ENCODE results near the gene MCM9. TPM values are rescaled to one million over a fixed set of nuclear protein-coding genes. Genes with fewer than 3 reads are reported as not detected.

MCM9 gene
- total and polyA plus RNA-seq, 8 donors, result 0.29 to 85.7 (median 8.2) TPM

DNA sequence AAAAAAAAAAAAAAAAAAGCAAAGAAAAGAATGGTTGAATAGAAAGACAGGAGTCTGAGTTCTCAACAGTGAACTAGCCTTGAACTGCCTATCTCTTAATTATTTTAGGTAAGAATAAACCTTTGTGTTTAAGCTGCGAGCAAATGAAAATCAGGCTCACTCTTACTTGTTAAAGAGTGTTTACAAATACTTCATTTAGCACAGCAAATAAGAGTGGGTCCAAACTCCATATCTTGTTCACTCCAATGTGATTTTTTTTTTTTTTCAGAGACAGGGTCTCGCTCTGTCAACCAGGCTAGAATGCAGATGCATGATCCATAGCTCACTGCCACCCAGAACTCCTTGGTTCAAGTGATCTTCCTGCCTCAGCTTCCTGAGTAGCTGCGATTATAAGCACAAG lies 11.9 kb downstream of the MCM9 start:
- H3K27ac ChIP-seq, result no peak overlapping the region
- TF ChIP-seq POLR2A (IDR thresholded peaks at IDR 0.05) (no peak), POLR2AphosphoS5 (IDR thresholded peaks at IDR 0.05) (no peak), EP300 (IDR thresholded peaks at IDR 0.05) (no peak)
- H3K27me3 ChIP-seq, result no peaks in the 10 kb centered on the region
- WGBS, 5 donors, result 67 to 88% (median 83%) methylated on average over 3 of the region's 3 CpGs
- H3K4me3 ChIP-seq, result no peak overlapping the region
- no peak for DNase-seq
- intact Hi-C loops (cut with DNase I; ENCODE audit: low total_unique reads), result no loop called here
- H3K4me1 ChIP-seq, result peaks cover 0 to 8% (median 0%) of the 10 kb centered on the region in 4 donors
- peaks cover 21 to 86% (median 81%) of the 10 kb centered on the region in 4 donors for H3K36me3 ChIP-seq
- H3K9me3 ChIP-seq, result no peaks in the 10 kb centered on the region

DNA sequence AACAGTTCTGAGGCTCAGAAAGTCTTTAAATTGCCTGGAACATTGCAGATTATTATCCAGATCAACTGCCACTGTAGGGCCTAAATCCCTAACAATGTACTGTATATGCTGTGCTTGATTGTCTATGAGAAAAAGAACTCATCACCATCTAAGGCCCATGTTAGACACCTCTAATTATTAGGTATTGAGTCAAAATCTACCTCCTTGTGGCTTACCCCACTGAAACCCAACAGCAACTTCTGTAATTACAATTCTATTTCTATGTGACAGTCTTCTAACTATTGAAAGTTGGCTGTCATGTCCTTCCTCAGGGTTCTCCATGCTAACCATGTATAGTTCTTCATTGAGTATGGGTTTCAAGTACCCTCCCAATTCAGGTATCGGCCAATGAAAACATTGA lies 13.9 kb downstream of the MCM9 start:
- H3K4me3 ChIP-seq, result no peak overlapping the region
- H3K9me3 ChIP-seq, result no peaks in the 10 kb centered on the region
- peaks cover 21 to 89% (median 82%) of the 10 kb centered on the region in 4 donors for H3K36me3 ChIP-seq
- H3K27ac ChIP-seq, result no peak overlapping the region
- H3K4me1 ChIP-seq, result peaks cover 0 to 8% (median 0%) of the 10 kb centered on the region in 4 donors
- intact Hi-C loops (cut with DNase I; ENCODE audit: low total_unique reads), result no loop called here
- TF ChIP-seq, protein P1, sequence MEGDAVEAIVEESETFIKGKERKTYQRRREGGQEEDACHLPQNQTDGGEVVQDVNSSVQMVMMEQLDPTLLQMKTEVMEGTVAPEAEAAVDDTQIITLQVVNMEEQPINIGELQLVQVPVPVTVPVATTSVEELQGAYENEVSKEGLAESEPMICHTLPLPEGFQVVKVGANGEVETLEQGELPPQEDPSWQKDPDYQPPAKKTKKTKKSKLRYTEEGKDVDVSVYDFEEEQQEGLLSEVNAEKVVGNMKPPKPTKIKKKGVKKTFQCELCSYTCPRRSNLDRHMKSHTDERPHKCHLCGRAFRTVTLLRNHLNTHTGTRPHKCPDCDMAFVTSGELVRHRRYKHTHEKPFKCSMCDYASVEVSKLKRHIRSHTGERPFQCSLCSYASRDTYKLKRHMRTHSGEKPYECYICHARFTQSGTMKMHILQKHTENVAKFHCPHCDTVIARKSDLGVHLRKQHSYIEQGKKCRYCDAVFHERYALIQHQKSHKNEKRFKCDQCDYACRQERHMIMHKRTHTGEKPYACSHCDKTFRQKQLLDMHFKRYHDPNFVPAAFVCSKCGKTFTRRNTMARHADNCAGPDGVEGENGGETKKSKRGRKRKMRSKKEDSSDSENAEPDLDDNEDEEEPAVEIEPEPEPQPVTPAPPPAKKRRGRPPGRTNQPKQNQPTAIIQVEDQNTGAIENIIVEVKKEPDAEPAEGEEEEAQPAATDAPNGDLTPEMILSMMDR (IDR thresholded peaks at IDR 0.05), result no peak
- no peak for TF ChIP-seq EP300 (IDR thresholded peaks at IDR 0.05)
- TF ChIP-seq POLR2A (IDR thresholded peaks at IDR 0.05), result no peak
- no peak for TF ChIP-seq POLR2AphosphoS5 (IDR thresholded peaks at IDR 0.05)
- H3K27me3 ChIP-seq, result no peaks in the 10 kb centered on the region
- 95 to 100% (median 100%) methylated on average over 1 of the region's 1 CpG for WGBS, 5 donors
- no peak for DNase-seq

DNA sequence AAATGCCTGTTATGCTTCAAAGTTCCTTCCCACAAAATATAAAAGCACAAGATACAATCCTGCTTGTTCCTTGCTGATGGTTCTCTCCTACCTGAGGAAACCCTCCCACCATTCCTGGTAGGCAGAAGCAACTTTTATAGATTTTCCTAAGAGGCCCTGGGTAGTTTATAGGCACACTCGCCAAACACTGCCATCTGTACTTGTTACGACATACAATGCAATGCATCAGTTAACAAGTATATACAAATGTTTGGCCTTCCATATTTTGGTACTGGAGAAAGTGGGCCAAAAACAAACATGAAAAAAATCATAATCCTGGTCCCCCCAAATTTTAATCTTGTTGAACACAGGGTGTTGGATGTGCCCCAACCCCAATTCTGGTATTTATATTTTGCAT lies 16.6 kb downstream of the MCM9 start:
- Histone ChIP-seq H3K9me3 (no peaks in the 10 kb centered on the region), H3K4me1 (peaks cover 0 to 8% (median 0%) of the 10 kb centered on the region in 4 donors), H3K36me3 (peaks cover 13 to 95% (median 87%) of the 10 kb centered on the region in 4 donors), H3K4me3 (no peak overlapping the region), H3K27ac (no peak overlapping the region), H3K27me3 (no peaks in the 10 kb centered on the region)
- 87 to 91% (median 88%) methylated on average over 2 of the region's 2 CpGs for WGBS, 5 donors
- intact Hi-C loops (cut with DNase I; ENCODE audit: low total_unique reads), result no loop called here
- no peak for TF ChIP-seq POLR2A (IDR thresholded peaks at IDR 0.05)
- TF ChIP-seq POLR2AphosphoS5 (IDR thresholded peaks at IDR 0.05), result no peak
- TF ChIP-seq, protein P1 (IDR thresholded peaks at IDR 0.05), result no peak
- no peak for TF ChIP-seq EP300 (IDR thresholded peaks at IDR 0.05)
- DNase-seq, result no peak

DNA sequence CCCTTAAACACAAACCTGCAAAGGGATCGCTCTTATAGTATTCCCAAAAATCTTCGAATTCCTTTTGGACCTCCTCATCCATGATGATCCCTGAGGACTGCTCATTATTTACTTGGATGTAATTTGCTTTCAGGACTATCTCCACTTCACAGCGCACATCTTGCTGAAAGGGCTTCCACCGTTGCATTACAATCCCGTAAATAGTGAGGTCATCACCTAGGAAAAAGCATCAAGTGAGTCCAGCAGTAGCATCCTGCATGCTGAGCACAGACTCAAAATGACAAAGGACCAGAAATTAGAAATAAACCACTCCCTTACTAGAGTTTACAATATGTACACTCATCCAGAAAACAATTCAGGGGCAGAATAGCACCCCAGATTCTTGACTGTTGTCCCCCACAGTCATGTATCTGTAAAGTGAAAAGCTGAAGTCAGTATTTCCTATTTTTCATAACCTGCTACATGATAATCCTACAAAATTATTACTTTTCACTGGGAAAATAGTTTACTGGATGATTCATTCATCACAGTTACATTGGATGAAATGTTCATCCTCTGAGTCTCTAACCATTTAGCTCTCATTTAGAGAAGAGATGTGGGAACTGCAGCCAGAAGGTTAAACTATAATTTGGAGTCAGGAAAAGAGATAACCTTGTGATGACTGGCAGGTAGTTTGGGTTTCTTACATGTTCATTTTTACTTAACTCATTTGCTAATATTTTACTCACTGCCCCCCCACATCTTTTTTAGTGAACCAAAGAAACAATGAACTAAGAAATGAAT lies 17.2 kb downstream of the MCM9 start:
- intact Hi-C loops (cut with DNase I; ENCODE audit: low total_unique reads), result no loop called here
- H3K4me3 ChIP-seq, result no peak overlapping the region
- peaks cover 14 to 95% (median 86%) of the 10 kb centered on the region in 4 donors for H3K36me3 ChIP-seq
- TF ChIP-seq POLR2AphosphoS5 (IDR thresholded peaks at IDR 0.05), result no peak
- no peak for DNase-seq
- 88 to 94% (median 91%) methylated on average over 5 of the region's 5 CpGs for WGBS, 5 donors
- no peak overlapping the region for H3K27ac ChIP-seq
- H3K27me3 ChIP-seq, result no peaks in the 10 kb centered on the region
- no peaks in the 10 kb centered on the region for H3K9me3 ChIP-seq
- peaks cover 0 to 8% (median 0%) of the 10 kb centered on the region in 4 donors for H3K4me1 ChIP-seq

DNA sequence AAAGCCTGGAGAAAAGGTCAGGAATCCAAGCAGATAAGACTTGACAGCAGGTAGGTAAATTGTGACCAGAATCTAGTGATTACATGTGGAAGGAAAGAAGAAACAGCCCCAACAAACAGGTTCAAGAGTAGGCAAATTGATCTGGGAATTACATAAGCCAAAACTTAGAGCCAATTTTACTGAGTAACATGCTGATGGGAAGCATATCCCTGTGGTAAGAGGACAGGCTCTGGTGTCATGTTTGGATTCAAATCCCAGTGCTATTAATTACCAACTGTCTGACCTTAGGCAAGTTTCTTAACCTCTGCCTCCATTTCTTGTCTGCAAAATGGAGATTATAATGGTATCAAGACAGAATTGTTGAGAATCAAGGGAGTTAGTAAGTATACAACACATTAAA lies 20.4 kb downstream of the MCM9 start:
- peaks cover 0 to 8% (median 0%) of the 10 kb centered on the region in 4 donors for H3K4me1 ChIP-seq
- no peaks in the 10 kb centered on the region for H3K27me3 ChIP-seq
- H3K4me3 ChIP-seq, result no peak overlapping the region
- H3K36me3 ChIP-seq, result peaks cover 14 to 95% (median 88%) of the 10 kb centered on the region in 4 donors
- no peak for TF ChIP-seq POLR2A (IDR thresholded peaks at IDR 0.05)
- TF ChIP-seq POLR2AphosphoS5 (IDR thresholded peaks at IDR 0.05), result no peak
- TF ChIP-seq EP300 (IDR thresholded peaks at IDR 0.05), result no peak
- TF ChIP-seq, protein P1 (IDR thresholded peaks at IDR 0.05), result no peak
- intact Hi-C loops (cut with DNase I; ENCODE audit: low total_unique reads), result no loop called here
- H3K9me3 ChIP-seq, result no peaks in the 10 kb centered on the region
- DNase-seq, result no peak
- H3K27ac ChIP-seq, result no peak overlapping the region
